ENCODE data around the gene GLG1.
"Not testable (repeated sequence)": the region's sequence is repeated elsewhere in the genome, so short reads cannot be mapped to it uniquely, and the experiment has no call there.

DNA sequence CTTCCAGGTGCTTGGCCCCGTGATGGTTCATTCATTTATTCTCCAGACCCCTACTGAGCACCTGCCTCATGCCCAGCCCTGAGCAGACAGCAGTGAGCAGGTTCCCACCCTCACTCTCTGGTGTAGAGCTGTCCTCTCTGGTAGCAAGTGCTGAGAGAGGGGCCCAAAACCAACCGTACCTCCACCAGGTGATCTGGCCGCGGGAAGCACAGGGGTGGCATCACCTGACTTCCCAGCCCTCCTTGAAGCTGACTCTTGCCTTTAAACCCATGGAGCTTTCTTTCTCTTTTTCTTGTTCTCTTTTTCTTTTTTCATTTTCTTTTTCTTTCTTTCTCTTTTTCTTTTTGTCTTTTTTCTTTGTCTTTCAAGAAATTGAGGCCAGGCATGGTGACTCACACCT is 206.7 kb downstream of the GLG1 start:
- TF ChIP-seq, protein P1, sequence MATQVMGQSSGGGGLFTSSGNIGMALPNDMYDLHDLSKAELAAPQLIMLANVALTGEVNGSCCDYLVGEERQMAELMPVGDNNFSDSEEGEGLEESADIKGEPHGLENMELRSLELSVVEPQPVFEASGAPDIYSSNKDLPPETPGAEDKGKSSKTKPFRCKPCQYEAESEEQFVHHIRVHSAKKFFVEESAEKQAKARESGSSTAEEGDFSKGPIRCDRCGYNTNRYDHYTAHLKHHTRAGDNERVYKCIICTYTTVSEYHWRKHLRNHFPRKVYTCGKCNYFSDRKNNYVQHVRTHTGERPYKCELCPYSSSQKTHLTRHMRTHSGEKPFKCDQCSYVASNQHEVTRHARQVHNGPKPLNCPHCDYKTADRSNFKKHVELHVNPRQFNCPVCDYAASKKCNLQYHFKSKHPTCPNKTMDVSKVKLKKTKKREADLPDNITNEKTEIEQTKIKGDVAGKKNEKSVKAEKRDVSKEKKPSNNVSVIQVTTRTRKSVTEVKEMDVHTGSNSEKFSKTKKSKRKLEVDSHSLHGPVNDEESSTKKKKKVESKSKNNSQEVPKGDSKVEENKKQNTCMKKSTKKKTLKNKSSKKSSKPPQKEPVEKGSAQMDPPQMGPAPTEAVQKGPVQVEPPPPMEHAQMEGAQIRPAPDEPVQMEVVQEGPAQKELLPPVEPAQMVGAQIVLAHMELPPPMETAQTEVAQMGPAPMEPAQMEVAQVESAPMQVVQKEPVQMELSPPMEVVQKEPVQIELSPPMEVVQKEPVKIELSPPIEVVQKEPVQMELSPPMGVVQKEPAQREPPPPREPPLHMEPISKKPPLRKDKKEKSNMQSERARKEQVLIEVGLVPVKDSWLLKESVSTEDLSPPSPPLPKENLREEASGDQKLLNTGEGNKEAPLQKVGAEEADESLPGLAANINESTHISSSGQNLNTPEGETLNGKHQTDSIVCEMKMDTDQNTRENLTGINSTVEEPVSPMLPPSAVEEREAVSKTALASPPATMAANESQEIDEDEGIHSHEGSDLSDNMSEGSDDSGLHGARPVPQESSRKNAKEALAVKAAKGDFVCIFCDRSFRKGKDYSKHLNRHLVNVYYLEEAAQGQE (IDR thresholded peaks at IDR 0.05; ENCODE audit: insufficient replicate concordance, low read depth), result not testable (repeated sequence)
- TF ChIP-seq, protein P2, sequence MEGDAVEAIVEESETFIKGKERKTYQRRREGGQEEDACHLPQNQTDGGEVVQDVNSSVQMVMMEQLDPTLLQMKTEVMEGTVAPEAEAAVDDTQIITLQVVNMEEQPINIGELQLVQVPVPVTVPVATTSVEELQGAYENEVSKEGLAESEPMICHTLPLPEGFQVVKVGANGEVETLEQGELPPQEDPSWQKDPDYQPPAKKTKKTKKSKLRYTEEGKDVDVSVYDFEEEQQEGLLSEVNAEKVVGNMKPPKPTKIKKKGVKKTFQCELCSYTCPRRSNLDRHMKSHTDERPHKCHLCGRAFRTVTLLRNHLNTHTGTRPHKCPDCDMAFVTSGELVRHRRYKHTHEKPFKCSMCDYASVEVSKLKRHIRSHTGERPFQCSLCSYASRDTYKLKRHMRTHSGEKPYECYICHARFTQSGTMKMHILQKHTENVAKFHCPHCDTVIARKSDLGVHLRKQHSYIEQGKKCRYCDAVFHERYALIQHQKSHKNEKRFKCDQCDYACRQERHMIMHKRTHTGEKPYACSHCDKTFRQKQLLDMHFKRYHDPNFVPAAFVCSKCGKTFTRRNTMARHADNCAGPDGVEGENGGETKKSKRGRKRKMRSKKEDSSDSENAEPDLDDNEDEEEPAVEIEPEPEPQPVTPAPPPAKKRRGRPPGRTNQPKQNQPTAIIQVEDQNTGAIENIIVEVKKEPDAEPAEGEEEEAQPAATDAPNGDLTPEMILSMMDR (IDR thresholded peaks at IDR 0.05; ENCODE audit: insufficient read depth, low read length), result not testable (repeated sequence)
- not testable (repeated sequence) for TF ChIP-seq POLR2AphosphoS5 (IDR thresholded peaks at IDR 0.05; ENCODE audit: low read depth)
